ENCODE data around the gene MED15. TPM values are rescaled to one million over a fixed set of nuclear protein-coding genes. Genes with fewer than 3 reads are reported as not detected.
"Not testable (repeated sequence)": the region's sequence is repeated elsewhere in the genome, so short reads cannot be mapped to it uniquely, and the experiment has no call there.

Gene MED15
- total RNA-seq, 1 donor from 2014 or later = 77.8 TPM

- no peak for DNase-seq (ENCODE audit: low spot score, unreplicated experiment)
- H3K27me3 Mint-ChIP-seq = no peaks in the 10 kb centered on the region
- no peak overlapping the region for H3K4me3 Mint-ChIP-seq (ENCODE audit: low read depth)
- H3K27ac Mint-ChIP-seq = no peak overlapping the region
- H3K9me3 Mint-ChIP-seq (ENCODE audit: low read depth) = no peaks in the 10 kb centered on the region
- no peak for TF ChIP-seq CTCF (IDR thresholded peaks at IDR 0.05; ENCODE audit: unreplicated experiment)
- peaks cover 7% of the 10 kb centered on the region for H3K4me1 Mint-ChIP-seq (ENCODE audit: low read depth)
- H3K36me3 Mint-ChIP-seq (ENCODE audit: insufficient read depth) = peaks cover 13% of the 10 kb centered on the region
Observed at GRCh38 chr22:20469110-20469868, 38.1 kb upstream of the MED15 start.

GRCh38 chr22:20470525-20470924 is 36.9 kb upstream of the MED15 start:
- not testable (repeated sequence) for H3K9me3 Mint-ChIP-seq (ENCODE audit: low read depth); H3K27ac Mint-ChIP-seq; DNase-seq (ENCODE audit: low spot score, unreplicated experiment); H3K4me1 Mint-ChIP-seq (ENCODE audit: low read depth); H3K4me3 Mint-ChIP-seq (ENCODE audit: low read depth); H3K27me3 Mint-ChIP-seq
- H3K36me3 Mint-ChIP-seq (ENCODE audit: insufficient read depth) = peaks cover 11% of the 10 kb centered on the region

- Mint-ChIP-seq H3K4me1 (ENCODE audit: low read depth) (peaks cover 7% of the 10 kb centered on the region), H3K9me3 (ENCODE audit: low read depth) (no peaks in the 10 kb centered on the region), H3K4me3 (ENCODE audit: low read depth) (no peak overlapping the region), H3K27me3 (no peaks in the 10 kb centered on the region), H3K36me3 (ENCODE audit: insufficient read depth) (peaks cover 11% of the 10 kb centered on the region), H3K27ac (no peak overlapping the region)
- DNase-seq (ENCODE audit: low spot score, unreplicated experiment) = no peak
- no peak for TF ChIP-seq CTCF (IDR thresholded peaks at IDR 0.05; ENCODE audit: unreplicated experiment)
Observed at GRCh38 chr22:20471126-20471833, 36.1 kb upstream of the MED15 start.

- no peak for DNase-seq (ENCODE audit: low spot score, unreplicated experiment)
- no peaks in the 10 kb centered on the region for H3K9me3 Mint-ChIP-seq (ENCODE audit: low read depth)
- H3K4me1 Mint-ChIP-seq (ENCODE audit: low read depth) = no peaks in the 10 kb centered on the region
- H3K36me3 Mint-ChIP-seq (ENCODE audit: insufficient read depth) = peaks cover 13% of the 10 kb centered on the region
- TF ChIP-seq CTCF (IDR thresholded peaks at IDR 0.05; ENCODE audit: unreplicated experiment) = no peak
- no peaks in the 10 kb centered on the region for H3K27me3 Mint-ChIP-seq
- H3K4me3 Mint-ChIP-seq (ENCODE audit: low read depth) = no peak overlapping the region
- H3K27ac Mint-ChIP-seq = peak overlapping the region; percentile 56
Observed at GRCh38 chr22:20472629-20473442, 34.6 kb upstream of the MED15 start.

GRCh38 chr22:20475115-20475436 is 32.3 kb upstream of the MED15 start:
- TF ChIP-seq CTCF (IDR thresholded peaks at IDR 0.05; ENCODE audit: unreplicated experiment) = no peak
- H3K9me3 Mint-ChIP-seq (ENCODE audit: low read depth) = peaks cover 6% of the 10 kb centered on the region
- H3K4me1 Mint-ChIP-seq (ENCODE audit: low read depth) = no peaks in the 10 kb centered on the region
- no peak overlapping the region for H3K27ac Mint-ChIP-seq
- no peak overlapping the region for H3K4me3 Mint-ChIP-seq (ENCODE audit: low read depth)
- no peak for DNase-seq (ENCODE audit: low spot score, unreplicated experiment)
- peaks cover 13% of the 10 kb centered on the region for H3K36me3 Mint-ChIP-seq (ENCODE audit: insufficient read depth)
- H3K27me3 Mint-ChIP-seq = no peaks in the 10 kb centered on the region

- H3K27me3 Mint-ChIP-seq; H3K27ac Mint-ChIP-seq; H3K9me3 Mint-ChIP-seq (ENCODE audit: low read depth); H3K4me3 Mint-ChIP-seq (ENCODE audit: low read depth); DNase-seq (ENCODE audit: low spot score, unreplicated experiment); H3K4me1 Mint-ChIP-seq (ENCODE audit: low read depth): not testable (repeated sequence)
- peaks cover 13% of the 10 kb centered on the region for H3K36me3 Mint-ChIP-seq (ENCODE audit: insufficient read depth)
Observed at GRCh38 chr22:20475569-20475968, 31.8 kb upstream of the MED15 start.

- not testable (repeated sequence) for H3K9me3 Mint-ChIP-seq (ENCODE audit: low read depth); H3K4me1 Mint-ChIP-seq (ENCODE audit: low read depth); DNase-seq (ENCODE audit: low spot score, unreplicated experiment); H3K27me3 Mint-ChIP-seq; H3K4me3 Mint-ChIP-seq (ENCODE audit: low read depth)
- H3K27ac Mint-ChIP-seq = peak overlapping the region; percentile 13
- H3K36me3 Mint-ChIP-seq (ENCODE audit: insufficient read depth) = peaks cover 12% of the 10 kb centered on the region
Observed at GRCh38 chr22:20478059-20478458, 29.4 kb upstream of the MED15 start.

All from progenitor cell of endocrine pancreas (in vitro differentiated cells).